ENCODE results near the gene CLEC9A. TPM values are rescaled to one million over a fixed set of nuclear protein-coding genes. Genes with fewer than 3 reads are reported as not detected.

Gene CLEC9A
- total RNA-seq, 1 donor from 2014 or later, result not detected

- DNase-seq (no peak), ATAC-seq (no peak)
- intact Hi-C loops (cut with micrococcal nuclease), result no loop called here
These were observed 21.9 kb downstream of the CLEC9A start for GRCh38 chr12:10052193-10052913.

DNA sequence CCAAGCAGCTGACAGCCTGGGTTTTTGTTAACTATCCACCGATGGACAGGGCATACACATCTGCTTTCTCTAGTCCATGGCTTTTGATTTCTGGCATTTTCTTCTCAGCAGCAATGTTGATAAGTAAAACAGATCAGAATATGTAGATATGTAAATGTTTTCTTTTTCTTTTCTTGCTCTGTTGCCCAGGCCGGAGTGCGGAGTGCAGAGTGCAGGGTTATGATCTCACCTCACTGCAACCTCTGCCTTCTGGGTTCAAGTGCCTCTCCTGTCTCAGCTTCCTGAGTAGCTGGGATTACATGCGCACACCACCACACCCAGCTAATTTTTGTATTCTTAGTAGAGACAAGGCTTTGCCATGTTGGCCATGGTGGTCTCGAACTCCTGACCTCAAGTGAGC lies 27.9 kb downstream of the CLEC9A start:
- no peak for DNase-seq
- ATAC-seq, result no peak
- intact Hi-C loops (cut with micrococcal nuclease), result no loop called here

- ATAC-seq (no peak), DNase-seq (no peak)
- intact Hi-C loops (cut with micrococcal nuclease), result no loop called here
These were observed 34.8 kb downstream of the CLEC9A start for GRCh38 chr12:10065241-10065640.

- DNase-seq (no peak), ATAC-seq (no peak)
- intact Hi-C loops (cut with micrococcal nuclease), result no loop called here
These were observed 36.8 kb downstream of the CLEC9A start for GRCh38 chr12:10067264-10067663.

DNA sequence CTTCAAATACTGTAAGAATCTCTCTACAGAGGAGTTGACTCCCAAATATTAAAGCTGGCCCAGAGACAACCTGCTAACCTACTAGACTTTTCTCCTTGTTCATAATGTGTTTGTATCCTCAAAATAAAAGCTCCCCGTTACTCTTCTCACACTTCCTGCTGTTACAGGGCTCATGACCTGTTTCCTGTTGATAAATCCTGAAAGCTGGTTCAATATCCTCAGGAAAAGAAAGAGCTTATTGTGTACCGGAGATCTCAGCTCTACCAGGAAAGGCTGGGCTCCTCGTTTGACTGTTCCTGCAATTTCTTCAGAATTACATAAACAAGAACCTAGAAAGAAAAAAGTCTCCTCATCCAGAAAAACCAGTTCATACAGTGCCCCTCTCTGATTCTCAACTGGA lies 37.5 kb downstream of the CLEC9A start:
- ATAC-seq (peak; percentile 81), DNase-seq (no peak)
- intact Hi-C loops (cut with micrococcal nuclease), result no loop called here

DNA sequence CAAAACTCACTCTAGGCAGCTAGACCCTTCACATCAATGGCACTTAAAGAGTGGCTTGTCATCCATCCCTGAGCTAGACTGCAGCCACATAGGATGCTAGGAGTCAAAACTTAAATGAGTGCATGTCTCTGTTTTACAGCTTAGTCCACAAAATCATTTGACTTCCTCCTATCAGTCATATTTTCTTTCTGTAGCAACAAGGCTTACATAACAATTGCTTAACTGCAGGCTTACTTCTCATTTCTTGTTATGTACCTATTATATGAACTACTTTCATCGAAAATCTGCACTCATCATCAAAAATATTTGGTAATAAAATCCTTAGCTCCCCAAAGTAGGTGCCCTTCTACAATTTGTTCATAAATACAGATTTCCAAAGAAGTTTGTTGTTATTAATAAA lies 38.2 kb downstream of the CLEC9A start:
- DNase-seq, result no peak
- ATAC-seq, result peak; percentile 58
- intact Hi-C loops (cut with micrococcal nuclease), result no loop called here

- ATAC-seq (peak; percentile 41), DNase-seq (no peak)
- intact Hi-C loops (cut with micrococcal nuclease), result no loop called here
These were observed 38.6 kb downstream of the CLEC9A start for GRCh38 chr12:10069099-10069498.

GRCh38 chr12:10069976-10070375 lies 39.5 kb downstream of the CLEC9A start:
- ATAC-seq (no peak), DNase-seq (no peak)
- intact Hi-C loops (cut with micrococcal nuclease), result no loop called here

- no peak for ATAC-seq
- DNase-seq, result no peak
- intact Hi-C loops (cut with micrococcal nuclease), result no loop called here
These were observed 39.9 kb downstream of the CLEC9A start for GRCh38 chr12:10070380-10070779.

DNA sequence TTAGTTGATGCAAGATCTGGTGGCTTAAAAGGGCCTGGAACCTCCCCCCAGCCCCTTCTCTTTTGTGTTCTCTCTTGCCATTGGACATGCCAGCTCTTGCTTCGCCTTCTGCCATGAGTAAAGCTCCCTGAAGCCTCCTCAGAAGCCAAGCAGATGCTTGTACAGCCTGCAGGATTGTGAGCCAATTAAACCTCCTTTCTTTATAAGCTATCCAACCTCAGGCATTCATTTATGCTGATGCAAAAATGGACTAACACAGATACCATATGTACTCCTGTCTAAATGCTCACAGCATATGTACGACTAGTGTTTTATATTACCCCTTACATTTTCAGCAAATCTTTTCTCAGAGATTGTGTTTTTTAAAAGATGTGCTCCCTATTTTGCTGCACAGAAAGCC lies 41.6 kb downstream of the CLEC9A start:
- intact Hi-C loops (cut with micrococcal nuclease), result no loop called here

GRCh38 chr12:10073261-10073660 lies 42.8 kb downstream of the CLEC9A start:
- intact Hi-C loops (cut with micrococcal nuclease), result no loop called here

More for the DNA sequence above, 41.6 kb downstream of the CLEC9A start:
- ATAC-seq (no peak), DNase-seq (no peak)

DNA sequence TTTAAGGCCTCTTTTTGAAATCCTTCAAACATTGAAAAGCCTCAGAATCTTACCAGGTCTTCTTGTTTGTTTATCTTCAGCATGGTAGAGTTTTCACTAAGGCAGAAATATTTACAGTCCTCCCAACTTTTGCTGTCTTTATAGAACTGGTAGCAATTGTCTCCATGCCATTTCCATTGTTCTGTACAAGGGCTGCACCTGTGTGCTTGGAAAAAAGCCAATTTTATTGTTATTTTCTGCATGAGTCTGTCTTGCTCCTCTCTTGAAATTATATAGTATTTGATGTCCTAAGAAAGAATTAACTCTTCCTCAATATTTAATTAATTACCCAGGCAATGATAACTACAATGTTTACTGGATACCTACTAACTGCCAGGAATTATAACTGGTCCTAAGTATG lies 45.0 kb downstream of the CLEC9A start:
- ATAC-seq (no peak), DNase-seq (no peak)
- intact Hi-C loops (cut with micrococcal nuclease), result no loop called here

More at GRCh38 chr12:10073261-10073660, 42.8 kb downstream of the CLEC9A start:
- DNase-seq, result no peak
- no peak for ATAC-seq

GRCh38 chr12:10082117-10082874 lies 51.8 kb downstream of the CLEC9A start:
- intact Hi-C loops (cut with micrococcal nuclease), result no loop called here
- DNase-seq, result no peak
- ATAC-seq, result no peak

GRCh38 chr12:10084733-10085132 lies 54.3 kb downstream of the CLEC9A start:
- intact Hi-C loops (cut with micrococcal nuclease), result no loop called here
- DNase-seq, result no peak
- ATAC-seq, result no peak

DNA sequence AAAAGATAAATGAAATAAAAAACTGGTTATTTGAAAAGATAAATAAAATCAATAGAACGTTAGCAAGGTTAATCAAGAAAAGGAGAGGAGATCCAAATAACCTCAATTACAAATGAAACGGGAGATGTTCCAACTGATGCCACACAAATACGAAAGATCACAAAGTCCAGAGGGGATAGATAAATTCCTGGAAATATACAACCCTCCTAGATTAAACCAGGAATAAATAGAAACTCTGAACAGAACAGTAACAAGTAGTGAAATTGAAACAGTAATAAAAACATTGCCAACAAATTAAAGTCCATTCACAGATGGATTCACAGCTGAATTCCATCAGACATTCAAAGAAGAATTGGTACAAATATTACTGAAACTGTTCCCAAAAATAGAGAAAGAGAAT lies 55.9 kb downstream of the CLEC9A start:
- ATAC-seq, result no peak
- intact Hi-C loops (cut with micrococcal nuclease), result no loop called here
- no peak for DNase-seq

GRCh38 chr12:10088031-10088430 lies 57.5 kb downstream of the CLEC9A start:
- no peak for ATAC-seq
- intact Hi-C loops (cut with micrococcal nuclease), result no loop called here
- DNase-seq, result no peak

- DNase-seq (no peak), ATAC-seq (no peak)
- intact Hi-C loops (cut with micrococcal nuclease), result no loop called here
These were observed 58.7 kb downstream of the CLEC9A start for GRCh38 chr12:10088955-10089900.

DNA sequence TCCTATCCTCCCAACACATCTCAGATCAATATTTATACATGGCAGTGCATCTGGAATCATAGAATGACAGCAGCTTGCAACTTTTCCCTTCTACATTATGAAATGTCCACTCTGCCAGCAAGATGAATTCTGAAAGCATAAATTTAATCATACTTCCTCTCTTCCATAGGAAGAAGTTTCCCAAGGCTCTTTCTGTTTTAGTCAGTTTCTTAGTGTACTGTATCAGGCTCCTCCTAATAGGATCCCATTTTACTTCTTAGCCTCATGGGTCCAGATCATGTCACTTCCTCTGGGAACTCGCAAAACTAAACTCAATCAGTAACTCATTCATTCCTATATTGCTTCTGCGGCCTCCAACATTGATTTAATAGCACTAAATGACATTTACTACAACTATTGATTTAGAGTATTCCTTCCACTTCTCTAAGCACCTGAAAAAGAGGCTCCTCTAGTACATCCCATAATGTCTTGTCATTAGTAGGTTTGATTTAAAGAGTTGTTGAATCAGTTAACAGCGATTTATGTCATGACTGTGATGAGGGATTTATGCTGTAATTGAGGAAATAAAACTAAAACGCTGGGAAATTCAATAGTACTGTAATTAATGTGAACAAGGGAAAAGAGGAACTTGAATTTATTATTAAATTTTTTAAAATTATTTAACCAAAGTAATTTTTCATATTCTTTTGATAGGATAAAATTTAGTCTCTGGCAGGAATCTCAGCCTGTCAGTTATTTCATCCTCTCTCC lies 64.3 kb downstream of the CLEC9A start:
- intact Hi-C loops (cut with micrococcal nuclease), result no loop called here
- DNase-seq (no peak), ATAC-seq (peak; percentile 57)

DNA sequence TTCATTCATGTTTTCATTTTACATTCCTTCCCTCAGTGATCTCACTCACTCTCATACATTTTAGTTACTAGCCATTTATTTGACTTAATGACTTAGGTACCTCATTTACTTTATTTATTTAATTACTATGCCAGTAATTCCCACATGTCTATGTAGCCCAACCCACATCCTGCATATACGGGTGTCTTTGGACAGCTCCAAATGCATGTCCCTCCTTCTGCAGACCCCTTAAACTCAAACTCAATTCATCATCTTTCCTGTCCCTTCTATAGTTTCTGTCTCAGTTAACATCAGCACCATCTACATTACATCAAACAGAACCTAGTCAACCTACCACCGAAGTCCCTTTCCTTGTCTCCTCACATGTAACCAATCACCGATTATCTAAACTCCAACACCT lies 65.5 kb downstream of the CLEC9A start:
- intact Hi-C loops (cut with micrococcal nuclease), result no loop called here
- ATAC-seq (no peak), DNase-seq (no peak)
